Astrocyte of the cerebellum (primary cell): Measurements from ENCODE around the gene PDZD2.

Source experiments
- DNase-seq: peaks from one replicate; pipeline ENCODE4 v3.0.0-alpha.2; 2011; ENCODE audit warnings: low read depth
- H3K4me3 ChIP-seq: 2 replicates; pipeline ENCODE4 v1.5.1; 2011; ENCODE audit warnings: mild to moderate bottlenecking, low read depth, low read length, moderate library complexity
- CTCF ChIP-seq: IDR thresholded peaks from 2 replicates; pipeline ENCODE4 v1.5.1; 2012; ENCODE audit warnings: low read length, low read depth, moderate library complexity, mild to moderate bottlenecking; ENCODE audit errors: missing control alignments
- in situ Hi-C: cut with HindIII; loops from 2 replicates; pipeline ENCODE4 v1.10.0; 2017; ENCODE audit warnings: low sequenced_read_pairs

The PDZD2 gene

GRCh38 chr5:31993165-31993961 is 354.4 kb downstream of the PDZD2 start:
- no peak for TF ChIP-seq CTCF
- DNase-seq: peak; percentile 65
- in situ Hi-C loops: no loop called here
- H3K4me3 ChIP-seq: no peak overlapping the region

- DNase-seq: no peak
- no peak overlapping the region for H3K4me3 ChIP-seq
- in situ Hi-C loops: no loop called here
- no peak for TF ChIP-seq CTCF
Observed at GRCh38 chr5:31995006-31995405, 356.1 kb downstream of the PDZD2 start.

GRCh38 chr5:31995714-31996113 is 356.8 kb downstream of the PDZD2 start:
- TF ChIP-seq CTCF: no peak
- no peak overlapping the region for H3K4me3 ChIP-seq
- DNase-seq: no peak
- in situ Hi-C loops: no loop called here

- DNase-seq: no peak
- in situ Hi-C loops: no loop called here
- H3K4me3 ChIP-seq: no peak overlapping the region
- TF ChIP-seq CTCF: no peak
Observed at GRCh38 chr5:31996909-31997308, 358.0 kb downstream of the PDZD2 start.

- in situ Hi-C loops: no loop called here
- H3K4me3 ChIP-seq: no peak overlapping the region
- no peak for DNase-seq
- TF ChIP-seq CTCF: no peak
Observed at GRCh38 chr5:31999470-31999869, 360.5 kb downstream of the PDZD2 start.

- no peak for DNase-seq
- no peak overlapping the region for H3K4me3 ChIP-seq
- in situ Hi-C loops: no loop called here
- TF ChIP-seq CTCF: no peak
Observed at GRCh38 chr5:32000731-32001130, 361.8 kb downstream of the PDZD2 start.
